ENCODE data around the gene C11orf91.

The C11orf91 gene

DNA sequence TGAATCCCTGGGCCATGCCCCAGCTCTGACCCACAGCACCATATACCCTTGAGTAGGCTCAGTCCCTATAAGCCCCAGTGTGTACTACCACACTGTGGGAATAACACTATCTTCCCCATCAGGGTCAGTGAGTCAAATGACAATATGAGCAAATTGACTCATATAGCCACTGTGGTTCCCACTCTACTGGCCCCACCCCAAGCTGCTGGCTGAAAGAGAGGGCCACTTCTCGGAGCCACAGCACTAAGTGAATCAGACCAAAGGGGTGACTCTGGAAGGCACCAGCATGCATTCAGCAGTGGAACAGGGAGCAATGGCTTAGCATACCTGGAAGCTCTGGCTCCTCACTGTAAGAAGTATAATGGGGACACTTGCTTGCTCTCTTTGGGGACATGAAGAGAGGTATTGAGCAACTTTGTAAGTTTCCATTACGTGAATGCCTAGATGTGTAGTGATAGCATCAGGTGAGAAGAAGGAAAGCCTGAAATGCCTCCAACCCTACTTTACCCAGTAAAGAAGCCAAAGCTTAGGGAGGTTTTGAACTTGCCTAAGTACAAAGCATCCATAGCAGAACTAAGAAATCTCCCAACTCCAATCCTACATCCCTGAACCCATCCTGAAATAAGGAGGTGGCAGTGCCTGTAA is 22.1 kb upstream of the C11orf91 start:
- Histone ChIP-seq H4K20me1 (ENCODE audit: low read depth, low read length) (no peaks in the 10 kb centered on the region), H2AFZ (ENCODE audit: low read depth, low read length, severe bottlenecking) (no peak overlapping the region), H3K9me2 (replicated peaks; ENCODE audit: insufficient read depth, low read length) (no peaks in the 10 kb centered on the region), H3K36me3 (ENCODE audit: low read length) (no peaks in the 10 kb centered on the region), H3K9me3 (ENCODE audit: insufficient read depth, low read length) (no peaks in the 10 kb centered on the region), H3K4me2 (ENCODE audit: low read depth, low read length, poor library complexity, severe bottlenecking) (no peak overlapping the region), H3K9ac (ENCODE audit: low read length) (no peak overlapping the region), H3F3A (ENCODE audit: insufficient read depth) (no peaks in the 10 kb centered on the region), H3K27me3 (ENCODE audit: low read length) (no peaks in the 10 kb centered on the region), H3K27ac (ENCODE audit: low read depth, low read length) (no peak overlapping the region), H3K4me3 (ENCODE audit: insufficient read depth, low read length, poor library complexity, severe bottlenecking) (no peak overlapping the region), H3K79me2 (ENCODE audit: insufficient read depth, low read length) (no peaks in the 10 kb centered on the region)
- no peak for TF ChIP-seq EZH2phosphoT487 (conservative IDR thresholded peaks at IDR 0.05; ENCODE audit: low read length)
- TF ChIP-seq, protein P1, sequence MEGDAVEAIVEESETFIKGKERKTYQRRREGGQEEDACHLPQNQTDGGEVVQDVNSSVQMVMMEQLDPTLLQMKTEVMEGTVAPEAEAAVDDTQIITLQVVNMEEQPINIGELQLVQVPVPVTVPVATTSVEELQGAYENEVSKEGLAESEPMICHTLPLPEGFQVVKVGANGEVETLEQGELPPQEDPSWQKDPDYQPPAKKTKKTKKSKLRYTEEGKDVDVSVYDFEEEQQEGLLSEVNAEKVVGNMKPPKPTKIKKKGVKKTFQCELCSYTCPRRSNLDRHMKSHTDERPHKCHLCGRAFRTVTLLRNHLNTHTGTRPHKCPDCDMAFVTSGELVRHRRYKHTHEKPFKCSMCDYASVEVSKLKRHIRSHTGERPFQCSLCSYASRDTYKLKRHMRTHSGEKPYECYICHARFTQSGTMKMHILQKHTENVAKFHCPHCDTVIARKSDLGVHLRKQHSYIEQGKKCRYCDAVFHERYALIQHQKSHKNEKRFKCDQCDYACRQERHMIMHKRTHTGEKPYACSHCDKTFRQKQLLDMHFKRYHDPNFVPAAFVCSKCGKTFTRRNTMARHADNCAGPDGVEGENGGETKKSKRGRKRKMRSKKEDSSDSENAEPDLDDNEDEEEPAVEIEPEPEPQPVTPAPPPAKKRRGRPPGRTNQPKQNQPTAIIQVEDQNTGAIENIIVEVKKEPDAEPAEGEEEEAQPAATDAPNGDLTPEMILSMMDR (IDR thresholded peaks at IDR 0.05; ENCODE audit: insufficient read depth, low read length, poor library complexity, severe bottlenecking): no peak

DNA sequence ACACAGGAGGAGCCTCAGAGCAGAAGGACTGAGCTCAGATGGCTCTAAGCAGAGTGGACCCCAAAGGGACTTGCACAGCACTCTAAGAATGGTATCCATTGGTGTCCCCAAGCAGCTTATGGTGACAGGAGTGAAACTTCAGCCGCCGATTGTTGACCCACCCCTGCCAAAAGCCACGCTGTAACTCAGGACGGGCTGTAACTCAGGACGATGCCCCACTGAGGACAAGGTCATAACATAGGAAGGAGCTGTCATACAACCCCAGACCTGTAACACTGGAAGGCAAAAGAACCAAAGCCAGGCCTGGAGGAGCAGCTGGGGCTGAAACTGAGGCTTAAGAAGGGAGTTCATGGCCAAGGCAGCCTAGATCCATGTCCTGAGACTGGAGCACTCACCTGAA is 21.4 kb upstream of the C11orf91 start:
- H3K9me2 ChIP-seq (replicated peaks; ENCODE audit: insufficient read depth, low read length): no peaks in the 10 kb centered on the region
- H3K4me2 ChIP-seq (ENCODE audit: low read depth, low read length, poor library complexity, severe bottlenecking): no peak overlapping the region
- H3K79me2 ChIP-seq (ENCODE audit: insufficient read depth, low read length): no peaks in the 10 kb centered on the region
- no peaks in the 10 kb centered on the region for H4K20me1 ChIP-seq (ENCODE audit: low read depth, low read length)
- H3K36me3 ChIP-seq (ENCODE audit: low read length): no peaks in the 10 kb centered on the region
- no peak overlapping the region for H3K27ac ChIP-seq (ENCODE audit: low read depth, low read length)
- no peak overlapping the region for H3K4me3 ChIP-seq (ENCODE audit: insufficient read depth, low read length, poor library complexity, severe bottlenecking)
- H2AFZ ChIP-seq (ENCODE audit: low read depth, low read length, severe bottlenecking): no peak overlapping the region
- H3K9ac ChIP-seq (ENCODE audit: low read length): no peak overlapping the region
- H3K9me3 ChIP-seq (ENCODE audit: insufficient read depth, low read length): no peaks in the 10 kb centered on the region
- TF ChIP-seq EZH2phosphoT487 (conservative IDR thresholded peaks at IDR 0.05; ENCODE audit: low read length): no peak
- TF ChIP-seq, protein P1 (IDR thresholded peaks at IDR 0.05; ENCODE audit: insufficient read depth, low read length, poor library complexity, severe bottlenecking): no peak
- H3K27me3 ChIP-seq (ENCODE audit: low read length): no peaks in the 10 kb centered on the region
- H3F3A ChIP-seq (ENCODE audit: insufficient read depth): no peaks in the 10 kb centered on the region

DNA sequence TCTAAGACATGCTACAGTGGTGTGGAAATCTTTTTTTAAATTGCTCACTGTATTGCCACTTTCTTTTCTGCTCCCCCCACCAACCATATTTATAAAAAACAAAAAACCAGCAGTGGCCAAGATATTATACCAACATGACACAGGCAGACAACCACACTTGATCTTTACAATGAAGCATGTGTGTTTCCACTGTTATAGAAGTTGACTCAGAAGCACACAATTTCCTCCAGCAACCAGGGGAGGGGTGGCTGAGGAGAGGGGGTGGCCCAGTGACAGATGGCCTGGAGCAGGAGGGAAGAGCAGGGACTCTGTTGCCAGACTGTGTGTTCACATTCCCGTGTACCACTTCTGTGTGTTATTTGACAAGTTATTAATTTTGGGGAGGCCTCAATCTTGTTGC is 20.8 kb upstream of the C11orf91 start:
- Histone ChIP-seq H3K4me2 (ENCODE audit: low read depth, low read length, poor library complexity, severe bottlenecking) (no peak overlapping the region), H3K27ac (ENCODE audit: low read depth, low read length) (no peak overlapping the region), H3K9me2 (replicated peaks; ENCODE audit: insufficient read depth, low read length) (no peaks in the 10 kb centered on the region), H3K79me2 (ENCODE audit: insufficient read depth, low read length) (no peaks in the 10 kb centered on the region), H2AFZ (ENCODE audit: low read depth, low read length, severe bottlenecking) (no peak overlapping the region), H3K9me3 (ENCODE audit: insufficient read depth, low read length) (no peaks in the 10 kb centered on the region), H3K36me3 (ENCODE audit: low read length) (no peaks in the 10 kb centered on the region), H4K20me1 (ENCODE audit: low read depth, low read length) (no peaks in the 10 kb centered on the region), H3K9ac (ENCODE audit: low read length) (no peak overlapping the region), H3K27me3 (ENCODE audit: low read length) (no peaks in the 10 kb centered on the region), H3K4me3 (ENCODE audit: insufficient read depth, low read length, poor library complexity, severe bottlenecking) (no peak overlapping the region), H3F3A (ENCODE audit: insufficient read depth) (no peaks in the 10 kb centered on the region)
- TF ChIP-seq, protein P1 (IDR thresholded peaks at IDR 0.05; ENCODE audit: insufficient read depth, low read length, poor library complexity, severe bottlenecking): no peak
- TF ChIP-seq EZH2phosphoT487 (conservative IDR thresholded peaks at IDR 0.05; ENCODE audit: low read length): no peak

Measured in SU-DHL-6 (cell line).